NCI-H2081 (cell line): ENCODE data around the gene MATK.
"Not testable (repeated sequence)": the region's sequence is repeated elsewhere in the genome, so short reads cannot be mapped to it uniquely, and the experiment has no call there.

Experiments
- DNase-seq, 2 experiments: peaks; one replicate each; lab custom pipeline; 2025; lab: John Stamatoyannopoulos, UW

Gene MATK

DNA sequence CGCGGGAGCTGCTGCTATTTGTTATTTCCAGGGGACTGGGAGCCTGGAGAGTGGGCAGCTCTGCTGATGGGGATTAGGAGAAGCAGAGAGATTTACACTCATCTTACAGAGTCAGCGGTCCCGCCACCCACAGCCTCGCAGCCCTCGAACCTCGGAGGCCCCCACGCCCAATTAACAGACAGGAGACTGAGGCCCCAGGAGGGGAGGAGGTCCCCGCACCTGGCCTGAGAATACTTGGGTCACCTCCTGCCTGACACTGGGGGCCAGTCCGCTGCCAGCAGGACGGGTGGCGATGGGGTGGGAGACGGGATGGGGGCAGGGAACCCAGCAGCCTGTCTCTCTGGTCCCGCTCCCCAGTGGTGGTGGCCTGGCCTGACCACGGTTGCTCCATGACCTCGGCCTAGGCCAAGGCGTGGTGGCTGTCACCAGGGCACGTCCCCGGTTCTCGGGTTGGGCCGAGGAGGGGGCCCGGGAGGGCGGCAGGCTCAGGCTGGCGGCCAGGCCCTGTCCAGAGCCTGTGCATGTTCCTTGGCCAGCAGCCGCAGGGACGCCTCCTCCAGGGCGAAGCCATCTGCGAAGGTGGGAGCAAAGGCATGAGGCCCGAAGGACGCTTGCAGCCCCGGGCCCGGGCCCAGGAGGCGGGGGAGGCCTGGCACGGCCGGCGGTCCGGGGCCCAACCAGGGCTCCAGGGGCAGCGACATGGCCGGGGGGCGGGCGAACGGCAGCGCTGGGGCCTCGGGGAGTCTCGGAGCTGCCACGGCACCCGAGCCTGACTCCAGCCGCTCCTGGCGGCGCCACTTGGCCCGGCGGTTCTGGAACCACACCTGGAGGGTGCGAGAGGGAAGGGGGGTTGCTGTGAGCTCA, 15.8 kb downstream of the MATK start:
- DNase-seq = no peak

DNA sequence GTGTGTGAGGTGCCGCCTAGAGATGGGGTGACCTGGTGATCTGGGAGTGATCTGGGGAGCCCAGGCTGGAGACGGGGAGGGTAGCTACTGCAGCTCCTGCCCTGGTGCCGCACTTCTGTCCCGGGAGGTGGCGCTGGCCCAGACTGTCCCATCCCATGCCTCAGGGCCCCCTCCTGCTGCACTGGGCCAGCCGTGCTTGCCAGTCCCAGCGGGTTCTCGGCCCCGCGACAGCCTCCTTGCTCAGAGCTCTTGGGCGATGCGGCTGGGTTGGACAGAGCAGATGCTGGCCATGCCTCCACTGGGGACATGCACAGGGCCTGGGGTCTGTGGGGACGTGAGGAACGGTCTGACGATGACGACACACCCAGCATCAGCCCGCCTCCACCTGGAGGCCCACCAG, 16.7 kb downstream of the MATK start:
- no peak for DNase-seq

DNA sequence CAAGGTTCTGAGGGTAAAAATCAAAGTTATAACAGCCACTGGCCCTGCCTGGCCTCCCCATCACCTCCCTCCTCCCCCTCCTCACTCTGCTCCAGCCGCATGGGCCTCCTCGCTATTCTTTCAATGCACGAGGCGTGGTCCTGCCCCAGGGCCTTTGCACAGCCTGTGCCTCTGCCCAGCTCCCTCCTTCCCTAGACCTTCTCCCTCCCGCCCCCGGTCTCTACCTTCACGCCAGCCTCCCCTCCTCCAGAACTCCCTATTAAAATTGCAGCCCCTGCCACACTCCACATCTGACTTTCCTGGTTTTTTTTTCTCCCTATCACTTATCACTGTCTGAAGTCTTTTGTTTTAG, 17.5 kb downstream of the MATK start:
- no peak for DNase-seq

DNA sequence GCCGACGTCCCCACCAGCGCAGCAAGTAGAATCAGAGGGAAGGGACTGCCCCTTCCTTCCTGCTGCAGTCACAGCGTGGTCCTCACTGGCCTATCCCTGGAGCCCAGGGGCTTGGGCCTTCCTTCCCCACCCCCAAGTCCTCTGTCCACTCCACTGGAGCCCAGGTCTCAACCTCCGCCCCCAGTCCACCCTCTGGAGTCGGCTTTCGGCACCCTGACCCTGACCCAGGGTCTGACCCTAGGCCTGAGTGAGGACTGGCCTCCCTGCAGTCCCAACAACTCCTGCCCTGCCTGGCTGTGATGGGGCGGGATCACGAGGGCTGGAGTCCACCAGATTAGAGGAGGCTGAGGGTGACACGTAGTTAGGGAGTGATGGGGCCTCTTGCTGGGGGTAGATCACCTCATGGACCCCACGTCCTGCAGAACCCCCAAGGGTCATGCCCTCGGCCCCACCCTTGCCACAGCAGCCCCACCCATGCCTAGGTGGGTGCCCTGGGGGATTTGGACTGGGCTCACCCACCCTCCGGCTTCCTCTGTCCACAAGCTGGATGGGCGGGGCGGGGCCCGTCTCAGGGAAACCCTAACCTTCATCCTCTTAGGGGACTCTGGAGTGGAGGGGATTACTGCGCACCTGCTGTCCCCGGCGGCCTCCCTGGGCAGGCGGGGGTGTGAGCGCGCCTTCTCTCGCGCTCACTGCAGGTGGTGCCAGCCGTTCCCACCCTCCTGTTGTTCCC, 18.0 kb downstream of the MATK start:
- no peak for DNase-seq

DNA sequence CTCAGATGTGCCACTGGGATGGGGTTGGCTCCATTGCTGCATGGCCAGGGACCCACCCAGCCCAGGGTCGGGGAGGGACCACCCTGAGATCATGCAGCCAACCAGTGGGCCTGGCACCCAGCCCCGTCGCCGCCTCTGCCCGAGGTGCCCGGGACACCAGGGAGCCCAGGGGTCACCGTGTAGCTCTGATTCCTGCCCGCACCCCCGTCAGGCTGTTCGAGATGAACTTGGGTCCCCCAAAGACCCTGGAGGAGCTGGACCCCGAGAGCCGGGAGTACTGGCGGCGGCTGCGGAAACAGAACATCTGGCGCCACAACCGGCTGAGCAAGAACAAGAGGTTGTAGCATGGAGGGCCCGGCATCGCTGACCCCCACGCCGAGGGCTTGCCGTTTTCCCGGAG, 19.1 kb downstream of the MATK start:
- no peak for DNase-seq

DNA sequence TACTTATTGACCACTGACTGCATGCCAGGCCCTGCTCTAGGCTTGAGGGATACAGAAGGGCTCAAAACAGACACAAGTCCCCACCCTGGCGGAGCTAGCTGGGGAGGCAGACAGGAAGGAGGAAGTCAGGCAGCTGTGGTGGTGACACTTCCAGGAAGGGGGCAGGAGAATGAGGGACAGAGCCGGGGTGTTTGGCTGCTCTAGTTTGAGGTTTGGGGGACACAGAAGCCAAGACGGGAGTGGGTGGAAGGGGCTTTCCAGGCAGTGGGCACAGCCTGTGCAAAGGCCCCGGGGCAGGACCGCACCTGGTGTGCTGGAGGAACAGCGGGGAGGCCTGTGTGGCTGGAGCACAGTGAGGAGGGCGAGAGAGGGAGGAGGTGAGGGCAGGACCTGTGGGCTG, 19.7 kb downstream of the MATK start:
- DNase-seq = no peak

DNA sequence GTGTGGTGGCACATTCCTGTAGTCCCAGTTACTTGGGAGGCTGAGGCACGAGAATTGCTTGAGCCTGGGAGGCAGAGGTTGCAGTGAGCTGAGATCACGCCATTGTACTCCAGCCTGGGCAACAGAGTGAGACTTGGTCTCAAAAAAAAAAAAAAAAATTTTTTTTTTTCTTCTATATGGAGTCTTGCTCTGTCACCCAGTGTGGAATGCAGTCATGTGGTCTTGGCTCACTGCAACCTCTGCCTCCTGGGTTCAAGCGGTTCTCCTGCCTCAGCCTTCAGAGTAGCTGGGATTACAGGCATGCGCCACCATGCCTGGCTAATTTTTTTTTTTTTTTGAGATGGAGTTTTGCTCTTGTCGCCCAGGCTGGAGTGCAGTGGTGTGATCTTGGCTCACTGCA, 20.4 kb downstream of the MATK start:
- not testable (repeated sequence) for DNase-seq

DNA sequence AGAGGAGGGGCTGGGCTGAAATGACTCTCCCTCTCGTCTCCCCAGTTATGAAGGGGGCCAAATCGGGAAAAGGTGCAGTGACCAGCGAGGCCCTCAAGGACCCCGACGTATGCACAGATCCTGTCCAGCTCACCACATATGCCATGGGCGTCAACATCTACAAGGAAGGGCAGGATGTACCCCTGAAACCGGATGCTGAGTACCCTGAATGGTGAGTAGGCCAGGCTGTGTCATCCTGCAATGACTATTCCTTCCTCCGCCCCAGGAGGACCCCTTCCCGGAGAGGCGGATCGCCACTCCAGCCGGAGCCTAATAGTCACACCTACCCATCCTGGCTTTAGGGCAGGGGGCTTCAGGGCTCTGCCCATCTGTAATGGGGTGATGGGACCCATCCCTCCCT, 21.1 kb downstream of the MATK start:
- DNase-seq = no peak

DNA sequence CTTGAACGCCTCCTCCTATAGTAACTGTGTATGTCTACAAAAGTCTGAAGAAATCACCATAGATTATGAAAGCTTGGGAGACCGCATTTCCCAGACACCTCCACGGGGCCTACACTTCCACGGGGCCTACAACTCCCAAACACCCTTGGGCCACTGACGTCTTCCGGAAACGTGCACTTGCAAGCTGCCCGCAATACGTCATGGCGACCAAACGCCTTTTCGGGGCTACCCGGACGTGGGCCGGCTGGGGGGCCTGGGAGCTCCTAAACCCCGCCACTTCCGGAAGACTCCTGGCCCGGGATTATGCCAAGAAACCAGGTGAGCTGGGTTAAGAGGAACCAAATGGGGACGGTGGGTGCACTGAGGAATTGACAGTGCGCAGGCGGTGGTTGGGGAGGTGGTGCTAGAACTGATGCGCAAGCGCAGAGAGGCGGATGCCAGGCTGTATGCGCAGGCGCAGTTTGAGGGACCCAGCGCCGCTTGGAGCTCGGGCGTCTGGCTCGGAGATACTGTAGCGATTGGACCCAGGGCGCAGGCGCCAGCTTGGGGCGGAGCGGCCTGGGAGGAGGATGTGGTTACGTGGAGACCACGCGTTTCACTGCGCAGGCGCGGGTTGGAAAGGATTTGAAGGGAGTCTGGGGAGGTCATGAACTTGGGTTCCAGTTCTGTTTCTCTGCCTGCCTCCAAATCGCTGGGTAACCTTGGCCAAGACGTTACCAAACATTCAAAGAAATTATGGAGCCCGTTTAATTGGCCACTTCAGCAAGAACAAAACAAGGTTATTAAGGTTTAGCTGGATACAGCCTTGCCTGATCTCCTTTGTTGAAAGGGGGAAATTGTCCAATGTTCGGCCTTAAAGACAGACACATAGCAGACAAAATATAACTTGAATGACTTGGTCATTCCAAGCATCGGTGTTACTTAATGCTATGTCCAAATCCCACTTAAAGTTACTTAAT, 23.4 kb downstream of the MATK start, which contains the start of gene MRPL54:
Gene MRPL54, plus strand, starts transcription at position 182 of the 959 bp plus-strand sequence. Its CDS starts 19 bp downstream, at position 201.
- DNase-seq = peak; percentile 97 to 98

DNA sequence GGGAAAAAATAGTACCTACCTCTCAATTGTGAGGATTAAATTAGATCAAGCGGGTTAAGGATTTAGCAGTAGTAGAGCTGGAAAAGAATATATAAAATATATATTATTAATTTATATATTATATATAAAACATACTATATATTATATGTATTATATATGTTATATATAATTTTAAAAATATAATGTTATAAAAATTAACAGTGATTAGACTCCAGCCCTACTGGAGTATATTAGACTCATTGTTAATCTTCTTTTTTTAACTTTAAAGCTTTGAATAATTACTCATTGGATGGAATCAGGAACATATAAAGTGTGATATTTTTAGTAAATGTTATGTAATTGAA, 24.1 kb downstream of the MATK start:
- no peak for DNase-seq

DNA sequence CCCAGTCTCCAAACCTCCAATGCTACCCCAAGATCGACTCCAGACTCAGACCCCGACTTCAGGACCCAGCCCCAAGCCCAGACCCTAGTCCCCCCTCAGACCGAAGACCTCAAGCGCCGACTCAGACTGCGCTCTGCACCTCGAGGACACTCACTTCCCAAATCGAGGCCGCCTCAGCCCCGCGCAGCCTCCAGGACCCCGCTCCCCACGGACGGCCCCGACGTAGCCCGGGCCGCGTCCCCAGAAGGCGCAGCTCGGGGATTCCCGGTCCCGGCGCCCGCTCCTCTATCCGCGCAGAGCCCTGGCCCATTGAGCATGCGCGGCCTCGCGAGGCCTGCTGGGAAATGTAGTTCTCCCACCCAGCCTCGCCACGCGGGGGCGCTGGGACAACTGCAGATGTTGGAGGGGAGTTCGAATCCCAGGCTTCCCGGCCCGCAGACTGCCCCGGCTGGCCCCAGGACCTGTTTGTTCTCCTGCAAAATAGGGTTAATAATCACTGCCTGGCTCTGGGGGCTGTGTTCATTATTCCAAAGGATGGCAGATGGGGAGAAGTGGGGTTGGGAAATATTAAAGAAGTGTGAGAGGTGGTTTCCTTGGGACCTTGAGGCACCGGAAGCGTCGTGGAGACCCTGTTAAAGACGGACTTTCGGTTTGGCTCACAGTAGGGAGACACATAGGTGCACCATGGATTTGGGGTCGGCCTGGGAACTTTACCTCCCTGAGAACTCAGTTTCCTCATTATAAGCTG, 24.6 kb downstream of the MATK start, which contains the start of gene APBA3:
Gene APBA3, minus strand, starts transcription at position 311 of the 748 bp plus-strand sequence. CDS start 1,428 bp downstream, outside the sequence.
- peak; percentile 87 to 89 for DNase-seq

DNA sequence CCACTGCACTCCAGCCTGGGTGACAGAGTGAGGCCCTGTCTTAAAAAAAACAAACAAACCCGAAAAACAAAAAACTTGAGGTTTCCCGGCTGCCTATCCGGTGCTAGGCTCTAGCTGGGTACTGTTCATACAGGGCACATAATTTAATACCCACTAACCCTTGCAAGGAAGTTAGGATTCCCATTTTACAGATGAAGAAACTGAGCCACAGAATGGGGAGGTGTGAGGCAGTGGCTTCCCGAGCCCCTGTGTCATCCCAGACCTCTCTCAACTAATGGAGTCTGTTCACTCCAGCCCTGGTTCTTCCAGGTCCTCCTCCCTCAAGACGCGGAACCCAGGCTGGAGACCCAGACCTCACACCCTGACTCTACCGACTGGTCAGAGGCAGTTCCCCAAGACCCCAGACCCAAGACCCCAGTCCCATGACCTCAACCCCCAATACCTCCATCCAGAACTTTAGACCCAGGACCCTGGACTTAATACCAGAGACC, 25.3 kb downstream of the MATK start:
- no peak for DNase-seq

DNA sequence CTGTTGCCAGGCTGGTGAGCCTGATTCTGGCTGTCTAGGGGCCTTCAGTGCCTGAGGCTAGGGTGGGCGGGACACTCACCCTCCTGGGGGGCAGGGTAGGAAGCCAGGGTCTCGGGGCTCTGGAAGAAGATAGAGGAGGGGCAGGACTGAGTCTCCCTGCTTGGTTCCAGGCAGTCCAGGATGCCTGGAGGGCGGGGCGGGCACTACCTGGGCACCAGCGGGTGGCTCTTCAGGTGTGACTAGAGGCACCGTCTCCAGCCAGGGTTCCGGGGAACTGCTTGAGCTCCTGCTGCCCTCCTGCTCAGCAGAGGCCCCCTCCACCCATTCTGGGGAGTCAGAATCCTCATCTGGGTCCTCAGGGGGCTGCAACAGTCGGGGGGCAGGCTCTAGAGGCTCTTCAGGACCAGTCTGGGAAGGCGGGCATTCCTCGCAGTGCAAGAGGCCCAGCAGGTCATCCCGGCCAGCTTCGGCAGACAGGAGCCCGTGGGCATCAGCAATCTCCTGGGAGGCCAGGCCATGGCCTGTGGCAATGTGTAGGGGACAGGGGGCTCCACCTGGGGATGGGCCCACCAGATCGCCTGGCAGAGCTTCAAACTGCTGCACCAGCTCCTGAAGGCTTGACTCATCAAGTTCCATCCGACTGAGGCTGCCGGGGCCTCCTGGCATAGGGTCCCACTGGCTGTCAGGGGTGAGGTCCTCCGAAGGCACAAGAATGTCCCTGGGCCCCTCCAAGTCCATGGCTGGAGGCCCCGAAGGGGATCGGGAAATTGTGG, 26.5 kb downstream of the MATK start:
- no peak for DNase-seq

DNA sequence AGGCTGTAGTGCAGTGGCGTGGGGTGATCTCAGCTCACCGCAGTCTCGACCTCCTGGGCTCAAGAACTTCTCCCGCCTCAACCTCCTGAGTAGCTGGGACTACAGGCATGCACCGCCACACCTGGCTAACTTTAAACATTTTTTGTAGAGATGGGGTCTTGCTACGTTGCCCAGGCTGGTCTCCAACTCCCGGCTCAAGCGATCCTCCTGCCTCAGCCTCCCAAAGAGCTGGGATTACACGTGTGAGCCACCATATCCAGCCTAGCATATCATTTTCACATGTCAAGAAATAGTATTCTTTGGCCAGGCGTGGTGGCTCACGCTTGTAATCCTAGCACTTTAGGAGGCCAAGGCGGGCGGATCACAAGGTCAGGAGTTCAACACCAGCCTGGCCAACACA, 27.9 kb downstream of the MATK start:
- DNase-seq = not testable (repeated sequence)

DNA sequence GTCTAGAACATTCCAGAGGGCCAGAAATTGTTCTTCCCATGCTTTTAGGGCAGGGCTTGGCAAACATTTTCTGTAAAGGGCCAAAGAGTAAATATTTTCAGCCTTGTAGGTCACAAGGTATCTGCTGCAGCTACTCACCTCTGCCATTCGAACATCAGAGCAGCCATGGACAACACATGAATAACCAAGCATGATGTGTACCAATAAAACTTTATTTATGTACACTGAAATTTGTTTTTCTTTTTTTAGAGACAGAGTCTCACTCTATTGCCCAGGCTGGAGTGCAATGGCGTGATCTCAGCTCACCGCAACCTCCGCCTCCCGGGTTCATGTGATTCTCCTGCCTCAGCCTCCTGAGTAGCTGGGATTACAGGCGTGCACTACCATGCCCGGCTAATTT, 28.5 kb downstream of the MATK start:
- DNase-seq = not testable (repeated sequence)

DNA sequence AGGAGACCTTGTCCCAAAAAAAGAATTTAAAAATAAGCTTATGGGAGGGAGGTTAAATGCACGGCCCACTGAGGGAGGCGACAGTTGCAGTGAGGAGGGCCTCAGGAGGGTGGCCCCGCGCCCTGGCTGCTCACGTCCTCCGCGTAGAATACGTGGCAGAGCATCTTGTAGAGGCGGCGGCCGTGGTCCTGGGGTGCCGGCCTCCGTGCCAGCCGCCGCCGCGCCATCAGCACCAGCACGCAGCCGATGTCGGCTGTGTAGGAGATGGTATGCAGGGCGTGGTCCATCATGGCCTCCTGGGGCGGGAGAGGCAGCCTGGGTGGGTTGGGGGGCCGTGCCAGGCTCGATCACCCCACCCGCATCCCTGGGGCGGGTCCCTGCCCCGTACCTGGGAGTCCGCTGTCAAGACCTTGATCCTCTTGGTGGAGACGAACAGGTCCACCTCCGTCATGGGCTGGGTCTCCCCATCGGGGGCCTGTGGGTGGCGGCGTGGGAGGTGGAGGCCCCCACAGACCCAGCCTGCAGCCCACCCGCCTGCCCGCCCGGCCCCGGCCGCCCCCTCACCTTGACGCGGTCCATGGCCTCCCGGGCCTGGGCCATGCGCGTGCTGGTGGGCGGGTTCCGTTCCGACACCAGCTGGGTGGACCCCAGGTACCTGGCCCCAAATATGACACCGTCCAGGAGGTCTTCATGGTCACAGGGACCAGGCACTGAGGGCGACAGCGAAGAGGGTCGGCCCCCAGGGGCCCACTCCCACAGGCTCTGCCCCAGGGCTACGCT, 32.4 kb downstream of the MATK start:
- DNase-seq = no peak

DNA sequence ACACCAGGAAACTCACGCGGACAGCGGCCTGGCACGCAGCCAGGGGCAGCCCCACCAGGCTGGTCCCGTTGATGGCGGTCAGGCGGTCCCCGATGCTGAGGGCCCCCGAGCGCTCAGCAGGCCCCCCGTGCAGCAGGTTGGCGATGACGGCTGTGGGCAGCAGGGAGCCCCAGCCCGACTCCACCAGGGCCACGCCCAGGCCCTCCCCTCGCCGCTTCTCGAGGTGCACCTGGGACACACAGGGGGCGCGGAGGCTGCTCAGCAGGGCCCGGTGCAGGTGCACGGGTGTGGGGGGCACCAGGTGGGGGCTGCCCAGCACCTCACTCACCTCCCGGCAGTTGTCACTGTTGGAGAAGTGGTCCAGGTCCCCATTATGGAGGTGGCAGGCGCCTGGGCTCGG, 33.7 kb downstream of the MATK start:
- DNase-seq = no peak

DNA sequence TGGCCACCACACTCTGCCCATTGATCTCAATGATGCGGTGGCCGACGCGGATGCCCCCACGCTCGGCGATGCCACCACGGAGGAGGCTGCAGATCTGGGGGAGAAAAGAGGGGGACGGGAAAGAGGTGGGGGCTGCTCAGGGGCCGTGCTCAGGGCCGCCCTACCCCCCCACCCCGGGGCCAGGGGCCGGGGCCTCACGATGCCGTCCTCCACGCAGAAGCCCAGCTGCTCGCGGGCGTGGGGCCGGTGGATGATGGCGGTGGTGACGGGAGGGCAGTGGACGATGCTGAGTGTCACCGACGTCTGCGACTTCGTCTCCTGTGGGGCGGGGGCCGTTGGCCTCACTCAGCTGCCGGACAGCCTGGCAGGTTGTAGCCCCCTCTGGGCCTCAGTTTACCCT, 34.9 kb downstream of the MATK start:
- no peak for DNase-seq

DNA sequence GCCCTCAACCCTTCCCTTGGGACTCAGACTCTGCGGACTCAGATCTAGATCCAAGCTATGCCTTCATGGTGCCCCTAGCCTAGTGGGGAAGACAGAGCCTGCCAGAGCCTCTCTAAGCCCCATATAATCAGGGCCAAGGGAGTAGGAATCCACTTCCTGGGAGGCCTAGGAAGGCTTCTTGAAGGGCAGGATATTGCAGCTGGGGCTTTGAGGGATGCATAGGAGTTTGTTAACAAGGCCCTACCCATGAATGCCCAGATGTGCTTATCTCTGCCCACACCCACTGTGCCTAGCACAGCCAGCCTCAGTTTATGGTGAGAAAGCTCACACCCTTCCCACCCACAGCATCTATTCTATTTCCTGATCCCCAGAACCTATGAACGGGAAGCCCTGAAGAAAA, 36.0 kb downstream of the MATK start:
- no peak for DNase-seq

DNA sequence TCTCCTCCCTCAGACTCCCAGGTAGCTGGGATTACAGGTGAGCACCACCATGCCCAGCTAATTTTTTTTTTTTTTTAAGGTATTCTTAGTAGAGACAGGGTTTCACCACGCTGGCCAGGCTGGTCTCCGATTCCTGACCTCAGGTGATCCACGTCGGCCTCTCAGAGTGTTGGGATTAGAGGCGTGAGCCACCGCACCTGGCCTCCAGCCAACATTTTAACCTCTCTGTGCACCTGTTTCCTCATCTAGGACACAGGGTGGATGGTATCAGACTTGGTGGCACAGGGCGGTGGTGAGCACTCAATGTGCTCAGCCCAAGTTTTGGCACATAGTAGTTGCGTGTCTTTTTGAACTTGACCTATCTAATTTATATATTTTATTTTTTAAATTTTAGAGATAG, 37.2 kb downstream of the MATK start:
- no peak for DNase-seq
